ENCODE data around the gene ARHGEF2.

The ARHGEF2 gene

GRCh38 chr1:155971910-155972809 is 6.2 kb downstream of the ARHGEF2 start:
- DNase-seq (ENCODE audit: low read depth in 2 of 2): no peak

GRCh38 chr1:155970531-155971167 is 7.7 kb downstream of the ARHGEF2 start:
- no peak for DNase-seq (ENCODE audit: low read depth in 2 of 2)

GRCh38 chr1:155969377-155969791 is 9.0 kb downstream of the ARHGEF2 start:
- DNase-seq (ENCODE audit: low read depth in 2 of 2): no peak

- no peak for DNase-seq (ENCODE audit: low read depth in 2 of 2)
Measured at GRCh38 chr1:155968670-155969069, 9.7 kb downstream of the ARHGEF2 start.

DNA sequence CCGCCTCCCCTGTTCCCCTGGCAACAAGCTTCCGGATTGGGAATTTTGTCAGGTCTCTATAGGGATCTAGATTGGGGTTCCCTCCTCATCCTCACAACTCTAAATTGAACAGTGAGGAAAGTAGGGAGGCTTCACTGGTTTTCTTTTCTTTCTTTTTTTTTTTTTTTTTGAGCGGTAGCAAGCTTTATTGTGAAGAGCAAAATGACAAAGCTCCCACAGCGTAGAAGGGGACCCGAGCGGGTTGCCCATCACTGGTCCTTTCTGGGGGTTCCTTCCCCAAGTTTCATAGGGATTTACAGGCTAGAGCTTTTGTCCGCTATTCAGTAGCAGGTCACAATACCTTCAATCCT is 10.3 kb downstream of the ARHGEF2 start:
- no peak for DNase-seq (ENCODE audit: low read depth in 2 of 2)

DNA sequence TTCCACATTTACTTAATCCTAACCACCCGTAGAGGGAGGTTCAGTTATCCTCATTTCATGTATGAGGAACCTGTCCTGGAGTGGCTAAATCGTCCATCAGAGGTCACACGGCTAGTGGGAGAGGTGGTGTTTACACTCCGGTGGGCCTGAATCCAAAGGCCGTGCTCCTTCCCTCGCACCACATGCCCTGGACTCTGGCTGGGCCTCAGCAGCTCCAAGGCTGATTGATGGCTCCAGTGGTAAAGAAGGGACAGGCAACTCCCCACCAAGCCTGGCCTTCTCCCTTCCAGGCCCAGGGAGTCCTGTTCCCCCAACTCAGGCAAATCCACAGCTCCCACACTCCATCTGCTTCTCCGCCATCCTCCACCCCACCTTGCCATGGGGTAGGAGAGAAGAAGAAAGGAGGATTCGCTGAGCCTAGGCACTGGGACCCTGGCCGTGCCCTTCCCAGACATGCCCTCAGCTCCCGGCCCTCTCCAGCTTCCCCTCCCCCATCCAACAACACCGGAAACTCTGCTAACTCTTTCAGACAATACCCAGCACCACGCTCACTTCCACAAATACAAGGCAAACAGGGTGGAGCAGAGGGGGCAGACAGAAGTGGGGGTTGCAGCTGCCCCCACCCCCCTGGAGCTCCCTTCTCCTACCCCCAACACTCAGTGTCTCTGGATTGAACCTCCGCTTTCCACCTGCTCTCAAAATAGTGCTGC is 10.9 kb downstream of the ARHGEF2 start:
- DNase-seq (ENCODE audit: low read depth in 2 of 2): no peak

- no peak for DNase-seq (ENCODE audit: low read depth in 2 of 2)
Measured at GRCh38 chr1:155966750-155967149, 11.6 kb downstream of the ARHGEF2 start.

GRCh38 chr1:155966135-155966534 is 12.2 kb downstream of the ARHGEF2 start:
- DNase-seq (ENCODE audit: low read depth in 2 of 2): no peak

- DNase-seq (ENCODE audit: low read depth in 2 of 2): no peak
Measured at GRCh38 chr1:155964193-155964592, 14.2 kb downstream of the ARHGEF2 start.

GRCh38 chr1:155962599-155963211 is 15.6 kb downstream of the ARHGEF2 start:
- no peak for DNase-seq (ENCODE audit: low read depth in 2 of 2)

DNA sequence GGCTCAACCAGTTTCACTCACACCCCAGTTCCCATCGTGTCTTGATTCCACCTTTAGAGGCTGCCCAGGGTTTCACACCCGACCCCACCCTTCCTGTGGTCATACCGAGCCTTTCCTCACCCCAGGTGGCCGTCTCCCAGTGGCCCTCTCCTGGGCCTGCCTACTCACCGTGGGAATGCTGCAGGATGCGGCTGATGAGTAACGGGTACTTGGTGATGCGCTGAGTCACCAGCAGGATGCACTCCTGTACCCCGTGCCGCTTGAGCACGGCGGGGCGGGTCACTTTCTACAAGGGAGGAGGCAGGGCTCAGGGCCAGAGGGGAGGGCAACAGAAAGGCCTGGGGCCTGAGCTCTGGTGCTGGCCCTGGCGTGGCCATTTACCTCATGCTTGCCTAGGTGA is 16.4 kb downstream of the ARHGEF2 start:
- peak in 1 of 2 experiments; percentile 57 for DNase-seq (ENCODE audit: low read depth in 2 of 2)

- no peak for DNase-seq (ENCODE audit: low read depth in 2 of 2)
Measured at GRCh38 chr1:155960081-155960745, 18.1 kb downstream of the ARHGEF2 start.

- no peak for DNase-seq (ENCODE audit: low read depth in 2 of 2)
Measured at GRCh38 chr1:155957411-155957915, 20.9 kb downstream of the ARHGEF2 start.

DNA sequence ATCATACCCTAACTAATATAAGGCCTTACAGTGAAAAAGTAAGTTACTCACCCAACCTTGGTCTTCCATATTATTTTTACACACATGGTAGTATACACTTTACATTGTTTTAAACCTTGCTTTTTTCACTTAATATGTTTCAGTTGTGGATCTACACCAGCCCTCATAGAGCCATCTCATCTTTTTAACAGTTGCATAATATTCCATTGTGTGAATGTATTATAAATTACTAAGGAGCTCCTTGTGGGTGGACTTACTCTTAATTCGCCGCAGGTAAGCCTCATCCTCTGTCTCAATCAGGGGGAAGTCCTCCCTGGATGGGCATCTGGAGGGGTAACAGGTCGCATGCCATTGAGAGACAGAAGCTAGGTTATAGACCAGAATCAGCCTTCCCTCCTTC is 23.7 kb downstream of the ARHGEF2 start:
- DNase-seq (ENCODE audit: low read depth in 2 of 2): no peak

- no peak for DNase-seq (ENCODE audit: low read depth in 2 of 2)
Measured at GRCh38 chr1:155952505-155952890, 25.8 kb downstream of the ARHGEF2 start.

DNA sequence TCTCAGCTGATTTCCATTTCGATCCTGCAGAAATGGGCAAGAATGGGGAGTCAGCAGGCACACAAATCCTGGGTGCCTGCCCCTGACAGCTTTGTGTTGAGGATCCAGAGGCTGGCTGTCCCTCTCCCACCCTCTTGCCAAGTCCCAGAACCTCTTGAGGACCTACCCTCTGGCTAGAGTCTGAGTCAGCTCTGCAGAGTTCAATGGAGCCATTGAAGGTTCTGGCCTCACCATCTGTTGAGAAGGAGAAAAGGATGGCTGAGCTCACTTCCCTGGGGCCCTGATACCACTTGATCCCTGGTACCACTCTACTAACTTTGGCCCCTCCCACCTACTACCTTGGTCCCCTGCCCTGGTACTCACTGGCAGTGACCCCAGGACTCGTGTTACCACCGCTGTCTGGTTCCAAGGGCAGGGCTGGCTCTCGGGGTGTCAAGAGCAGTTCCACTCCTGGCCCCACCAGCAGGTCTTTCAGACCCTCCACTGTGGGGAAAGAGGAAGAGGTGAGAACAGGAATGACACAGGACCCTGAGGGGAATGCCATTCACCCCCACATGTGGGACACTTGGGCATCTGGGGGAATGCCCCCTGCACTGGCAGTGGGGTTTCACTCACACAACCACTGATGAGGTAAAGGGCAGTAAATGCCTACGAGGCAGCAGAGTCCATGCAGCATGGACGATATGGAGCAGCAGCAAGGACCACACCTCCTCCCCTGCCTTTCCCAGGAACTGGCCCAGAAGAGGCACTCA is 26.4 kb downstream of the ARHGEF2 start:
- no peak for DNase-seq (ENCODE audit: low read depth in 2 of 2)

DNA sequence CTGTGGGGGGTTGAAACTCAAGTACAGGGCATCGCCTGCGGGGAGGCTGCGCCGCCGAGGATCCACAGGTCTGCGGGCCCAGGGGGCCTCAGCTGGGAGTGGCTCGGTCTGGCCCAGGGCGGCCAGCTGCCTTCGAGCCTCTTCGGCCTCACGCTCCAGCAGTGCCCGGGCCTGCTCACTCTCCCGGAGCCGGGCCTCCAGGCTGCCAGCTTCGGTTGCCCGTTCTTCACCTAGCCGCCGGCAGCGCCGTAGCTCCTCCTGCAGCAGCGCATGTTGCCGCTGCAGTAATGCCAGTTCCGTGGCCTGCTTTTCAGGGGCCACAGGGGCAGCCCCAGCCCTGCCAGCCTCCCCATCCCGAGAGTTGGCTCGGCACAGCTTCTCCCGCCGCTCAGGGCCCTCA is 27.5 kb downstream of the ARHGEF2 start:
- no peak for DNase-seq (ENCODE audit: low read depth in 2 of 2)

GRCh38 chr1:155947741-155948140 is 30.6 kb downstream of the ARHGEF2 start:
- no peak for DNase-seq (ENCODE audit: low read depth in 2 of 2)

DNA sequence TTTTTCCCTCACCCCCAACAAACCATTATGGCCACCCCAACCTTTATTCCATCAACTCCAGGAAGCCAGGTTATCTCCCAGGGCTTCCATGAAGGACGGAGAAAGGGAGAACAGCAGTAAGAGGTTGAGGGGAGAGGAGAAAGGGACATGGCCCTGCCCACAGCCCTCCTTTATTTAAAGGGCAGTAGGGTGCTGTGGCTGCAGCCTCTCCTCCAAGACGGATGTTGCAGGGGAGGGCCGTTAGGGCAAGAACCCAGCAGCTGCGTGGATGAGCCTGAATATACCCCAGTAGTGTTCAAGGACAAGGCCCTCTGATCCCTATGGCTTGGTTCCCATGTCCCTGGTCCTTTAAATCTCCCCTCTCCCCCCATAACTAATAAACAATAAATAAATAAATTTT is 31.1 kb downstream of the ARHGEF2 start:
- DNase-seq (ENCODE audit: low read depth in 2 of 2): no peak

GRCh38 chr1:155946633-155947219 is 31.6 kb downstream of the ARHGEF2 start:
- DNase-seq (ENCODE audit: low read depth in 2 of 2): no peak
